HepG2 (cell line): ENCODE measurements around the gene BCL6. TPM values are rescaled to one million over a fixed set of nuclear protein-coding genes. Genes with fewer than 3 reads are reported as not detected.

ENCODE experiments used
- ATAC-seq: fragments of 200-7000 bp; cut with Tn5 transposase; 3 replicates; pipeline ENCODE4 v1.9.1; 2020; ENCODE audit warnings: mild to moderate bottlenecking, moderate library complexity
- BruUV-seq: library from RNA; stranded (reverse); fragments of 400-500 nt; replicated peaks from 2 replicates; lab custom pipeline; 2021; lab: Mats Ljungman, UMichigan
- CTCF ChIA-PET: fragments of 300-600 bp; formaldehyde crosslinking; extraction: SDS; loops from one replicate; lab custom pipeline; 2021; ENCODE audit warnings: low total read pairs, inconsistent platforms, low intra/inter-chr PET ratio; lab: Yijun Ruan, JAX
- POLR2A ChIA-PET: fragments of 350-600 bp; sonication (Branson Sonifier 250); formaldehyde crosslinking; loops from one replicate; lab custom pipeline; 2020; ENCODE audit warnings: antibody characterized with exemption, inconsistent platforms; lab: Yijun Ruan, JAX
- DNase-seq: peaks from one replicate; pipeline ENCODE4 v3.0.0-alpha.2; 2015; ENCODE audit warnings: low spot score
- FAIRE-seq: peaks from 3 replicates; lab custom pipeline; 2011; peaks lifted over from hg19 to GRCh38; lab: Jason Lieb, UNC
- H2AFZ ChIP-seq: one replicate; pipeline ENCODE4 v1.6.1; 2011; ENCODE audit warnings: low read length, inconsistent platforms
- H3K27ac ChIP-seq: fragments of 300-600 bp; 3 replicates; pipeline ENCODE4 v1.8.0; 2011; ENCODE audit warnings: mixed run types, mild to moderate bottlenecking, mixed read lengths, low read length, inconsistent platforms; ENCODE audit not compliant: insufficient read depth; ENCODE audit errors: extremely low read length
- H3K27me3 ChIP-seq, 2 experiments: fragments of 200-600 bp in 1 of 2; 2 replicates in 1 of 2; 3 replicates in 1 of 2; pipeline versions ENCODE4 v1.6.0 to v1.8.0; 2011; ENCODE audit warnings: low read length in 2 of 2, mild to moderate bottlenecking in 2 of 2, moderate library complexity in 2 of 2, inconsistent platforms in 1 of 2; ENCODE audit not compliant: insufficient read depth in 2 of 2, control insufficient read depth in 1 of 2
- H3K36me3 ChIP-seq, 2 experiments: fragments of 200-600 bp in 1 of 2; replicated peaks in 1 of 2; 2 replicates in 1 of 2; 3 replicates in 1 of 2; pipeline versions ENCODE4 v1.5.1 to v1.8.0; 2011; ENCODE audit warnings: low read length in 2 of 2, inconsistent platforms in 1 of 2; ENCODE audit not compliant: insufficient read depth in 2 of 2, control insufficient read depth in 1 of 2
- H3K4me1 ChIP-seq: 2 replicates; pipeline ENCODE4 v1.5.1; 2012; ENCODE audit warnings: low read length, inconsistent platforms; ENCODE audit not compliant: insufficient read depth
- H3K4me2 ChIP-seq: 2 replicates; pipeline ENCODE4 v1.6.0; 2011; ENCODE audit warnings: low read depth, low read length, inconsistent platforms
- H3K4me3 ChIP-seq, 3 experiments: fragments of 200-600 bp in 1 of 3; sonication (generic), shearing (Covaris generic) in 1 of 3; replicated peaks in 1 of 3; 2 replicates each; pipeline ENCODE4 v1.5.1; 2011 to 2016; ENCODE audit warnings: low read length in 3 of 3, inconsistent platforms in 2 of 3, low read depth in 2 of 3, mild to moderate bottlenecking in 2 of 3, control low read depth in 1 of 3, mixed read lengths in 1 of 3; ENCODE audit not compliant: insufficient read depth in 1 of 3
- H3K79me2 ChIP-seq: one replicate; pipeline ENCODE4 v1.6.1; 2011; ENCODE audit warnings: low read length, inconsistent platforms; ENCODE audit not compliant: insufficient read depth
- H3K9ac ChIP-seq: 2 replicates; pipeline ENCODE4 v1.6.0; 2011; ENCODE audit warnings: mild to moderate bottlenecking, low read depth, low read length, inconsistent platforms; ENCODE audit not compliant: insufficient read depth
- H3K9me3 ChIP-seq: 2 replicates; pipeline ENCODE4 v1.5.1; 2012; ENCODE audit warnings: mild to moderate bottlenecking, low read length
- H4K20me1 ChIP-seq: 2 replicates; pipeline ENCODE4 v1.6.0; 2011; ENCODE audit warnings: inconsistent platforms, mild to moderate bottlenecking, low read length, moderate library complexity; ENCODE audit not compliant: insufficient read depth
- MED13 ChIP-seq: sonication (generic); formaldehyde crosslinking; IDR thresholded peaks from 2 replicates; pipeline ENCODE4 v1.5.0; 2020; ENCODE audit warnings: missing genetic modification reagents
- POLR2AphosphoS5 ChIP-seq: IDR thresholded peaks from 2 replicates; pipeline ENCODE4 v1.6.1; 2012; ENCODE audit warnings: low read depth, low read length
- RAD51 ChIP-seq: fragments of 450-650 bp; IDR thresholded peaks from 2 replicates; pipeline ENCODE4 v1.6.1; 2016; ENCODE audit warnings: borderline replicate concordance
- REPIN1 ChIP-seq: sonication (generic); formaldehyde crosslinking; IDR thresholded peaks from 2 replicates; pipeline ENCODE4 v1.8.0; 2022; ENCODE audit warnings: missing genetic modification reagents, low read depth, mild to moderate bottlenecking, borderline replicate concordance
- THAP11 ChIP-seq: IDR thresholded peaks from 2 replicates; pipeline ENCODE4 v1.6.1; 2016; ENCODE audit warnings: missing biosample characterization, missing genetic modification reagents
- ZNF205 ChIP-seq: IDR thresholded peaks from 2 replicates; pipeline ENCODE4 v1.6.1; 2018; ENCODE audit warnings: missing biosample characterization, missing genetic modification reagents
- ZNF441 ChIP-seq: sonication (generic); formaldehyde crosslinking; IDR thresholded peaks from 2 replicates; pipeline ENCODE4 v1.7.0; 2021; ENCODE audit warnings: missing genetic modification reagents, borderline replicate concordance
- ZNF768 ChIP-seq: sonication (generic); formaldehyde crosslinking; IDR thresholded peaks from 2 replicates; pipeline ENCODE4 v1.4.0; 2020; ENCODE audit warnings: missing genetic modification reagents
- WGBS: methylation state at CpG from one replicate; pipeline ENCODE4 v1.1.6; 2017; ENCODE audit warnings: low lambda C conversion rate; 5-methylcytosine and 5-hydroxymethylcytosine counted together
- in situ Hi-C: cut with HindIII; loops from 2 replicates; pipeline ENCODE4 v1.10.0; 2017; ENCODE audit warnings: low pct_unique_long_range_greater_than_20kb; ENCODE audit not compliant: extremely low pct_ligation_motif_present
- intact Hi-C: fragments of 100-400 bp; cut with micrococcal nuclease; formaldehyde crosslinking; loops from one replicate; pipeline ENCODE4 v1.10.0; 2022; ENCODE audit not compliant: unreplicated experiment
- polyA plus RNA-seq, 8 experiments: library from polyadenylated mRNA; depleted of rRNA in 3 of 8; stranded (reverse) in 7 of 8; unstranded in 1 of 8; fragments of >200 nt; fragmentation: Illumina TruSeq in 4 of 8; extraction: Trizol in 4 of 8; gene quantifications; 2 replicates each; pipeline versions ENCODE4 v1.2.1 to v1.2.3, GENCODE V29; 2011 to 2016; ENCODE audit warnings: low read depth in 4 of 8, missing spikeins in 1 of 8, mixed read lengths in 1 of 8; ENCODE audit not compliant: insufficient read depth in 1 of 8
- total RNA-seq, 5 experiments: library from RNA; depleted of rRNA; stranded (reverse); fragments of >200 nt; fragmentation: Illumina TruSeq; extraction: Trizol; gene quantifications; 2 replicates each; pipeline ENCODE4 v1.2.3, GENCODE V29; 2016; ENCODE audit warnings: low read depth in 1 of 5
- TF ChIP-seq, protein P1 (sequence below): sonication (generic); formaldehyde crosslinking; IDR thresholded peaks from 2 replicates; pipeline ENCODE4 v1.8.1; 2022; ENCODE audit warnings: mild to moderate bottlenecking, missing genetic modification reagents
- TF ChIP-seq, protein P2 (sequence below): sonication (generic); formaldehyde crosslinking; conservative IDR thresholded peaks from 2 replicates; pipeline ENCODE4 v1.4.0; 2020; ENCODE audit warnings: missing genetic modification reagents
- TF ChIP-seq, protein P3 (sequence below): sonication (generic); formaldehyde crosslinking; IDR thresholded peaks from 2 replicates; pipeline ENCODE4 v1.9.0; 2021; ENCODE audit warnings: mild to moderate bottlenecking, missing genetic modification reagents
- TF ChIP-seq, protein P4 (sequence below): sonication (generic); formaldehyde crosslinking; IDR thresholded peaks from 2 replicates; pipeline ENCODE4 v1.5.0; 2020; ENCODE audit warnings: missing genetic modification reagents, mild to moderate bottlenecking, borderline replicate concordance
- TF ChIP-seq, protein P5 (sequence below): sonication (generic); formaldehyde crosslinking; IDR thresholded peaks from 2 replicates; pipeline ENCODE4 v1.5.1; 2020; ENCODE audit warnings: missing genetic modification reagents, mild to moderate bottlenecking, borderline replicate concordance

Gene BCL6
- total and polyA plus RNA-seq, 2 of the 13 experiments (the other 11 are each of a cell fraction or from before 2014, with no cell fraction given), result 21.2 to 53.7 TPM

DNA sequence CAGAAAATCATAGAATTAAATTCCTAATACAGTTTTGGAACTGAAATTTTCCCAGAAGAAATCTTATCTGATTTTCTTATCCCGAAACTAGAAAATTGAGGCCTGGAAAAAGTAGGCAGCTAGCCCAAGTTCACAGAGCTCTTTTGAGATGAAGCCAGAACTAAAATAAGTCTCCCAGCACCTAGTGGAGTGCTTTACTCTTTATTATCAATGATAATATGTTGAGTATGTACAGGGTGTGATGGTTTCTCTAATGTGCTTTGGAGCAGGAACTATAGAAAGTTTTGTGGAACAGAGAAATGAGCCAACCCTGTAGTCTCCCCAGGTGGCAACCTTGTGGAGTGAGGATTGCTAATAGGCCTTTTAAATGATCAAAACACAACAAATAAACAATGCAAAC lies 30.3 kb upstream of the BCL6 start:
- Histone ChIP-seq H3K9me3 (no peaks in the 10 kb centered on the region), H2AFZ (no peak overlapping the region), H3K4me2 (no peak overlapping the region), H3K4me3 (no peak overlapping the region), H3K9ac (no peak overlapping the region), H3K36me3 (no peaks in the 10 kb centered on the region), H4K20me1 (no peaks in the 10 kb centered on the region), H3K27ac (no peak overlapping the region), H3K4me1 (peaks cover 18% of the 10 kb centered on the region), H3K27me3 (no peaks in the 10 kb centered on the region), H3K79me2 (no peaks in the 10 kb centered on the region)
- ChIA-PET CTCF (no interaction called here), POLR2A (no interaction called here)
- no peak for FAIRE-seq
- ATAC-seq, result no peak
- DNase-seq, result no peak
- BruUV-seq, result no TSS peak
- in situ Hi-C loops, result no loop called here
- intact Hi-C loops, result no loop called here
- WGBS, result 34% methylated on average over 1 of the region's 1 CpG
- TF ChIP-seq, protein P1, sequence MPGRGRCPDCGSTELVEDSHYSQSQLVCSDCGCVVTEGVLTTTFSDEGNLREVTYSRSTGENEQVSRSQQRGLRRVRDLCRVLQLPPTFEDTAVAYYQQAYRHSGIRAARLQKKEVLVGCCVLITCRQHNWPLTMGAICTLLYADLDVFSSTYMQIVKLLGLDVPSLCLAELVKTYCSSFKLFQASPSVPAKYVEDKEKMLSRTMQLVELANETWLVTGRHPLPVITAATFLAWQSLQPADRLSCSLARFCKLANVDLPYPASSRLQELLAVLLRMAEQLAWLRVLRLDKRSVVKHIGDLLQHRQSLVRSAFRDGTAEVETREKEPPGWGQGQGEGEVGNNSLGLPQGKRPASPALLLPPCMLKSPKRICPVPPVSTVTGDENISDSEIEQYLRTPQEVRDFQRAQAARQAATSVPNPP (CRISPR knock-in tag), result no peak
- TF ChIP-seq POLR2AphosphoS5, result no peak
- no peak for TF ChIP-seq ZNF768 (CRISPR knock-in tag)
- no peak for TF ChIP-seq REPIN1
- no peak for TF ChIP-seq ZNF441
- TF ChIP-seq, protein P2, sequence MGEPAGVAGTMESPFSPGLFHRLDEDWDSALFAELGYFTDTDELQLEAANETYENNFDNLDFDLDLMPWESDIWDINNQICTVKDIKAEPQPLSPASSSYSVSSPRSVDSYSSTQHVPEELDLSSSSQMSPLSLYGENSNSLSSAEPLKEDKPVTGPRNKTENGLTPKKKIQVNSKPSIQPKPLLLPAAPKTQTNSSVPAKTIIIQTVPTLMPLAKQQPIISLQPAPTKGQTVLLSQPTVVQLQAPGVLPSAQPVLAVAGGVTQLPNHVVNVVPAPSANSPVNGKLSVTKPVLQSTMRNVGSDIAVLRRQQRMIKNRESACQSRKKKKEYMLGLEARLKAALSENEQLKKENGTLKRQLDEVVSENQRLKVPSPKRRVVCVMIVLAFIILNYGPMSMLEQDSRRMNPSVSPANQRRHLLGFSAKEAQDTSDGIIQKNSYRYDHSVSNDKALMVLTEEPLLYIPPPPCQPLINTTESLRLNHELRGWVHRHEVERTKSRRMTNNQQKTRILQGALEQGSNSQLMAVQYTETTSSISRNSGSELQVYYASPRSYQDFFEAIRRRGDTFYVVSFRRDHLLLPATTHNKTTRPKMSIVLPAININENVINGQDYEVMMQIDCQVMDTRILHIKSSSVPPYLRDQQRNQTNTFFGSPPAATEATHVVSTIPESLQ (CRISPR knock-in tag), result no peak
- no peak for TF ChIP-seq RAD51
- TF ChIP-seq MED13 (CRISPR knock-in tag), result no peak
- TF ChIP-seq, protein P3, sequence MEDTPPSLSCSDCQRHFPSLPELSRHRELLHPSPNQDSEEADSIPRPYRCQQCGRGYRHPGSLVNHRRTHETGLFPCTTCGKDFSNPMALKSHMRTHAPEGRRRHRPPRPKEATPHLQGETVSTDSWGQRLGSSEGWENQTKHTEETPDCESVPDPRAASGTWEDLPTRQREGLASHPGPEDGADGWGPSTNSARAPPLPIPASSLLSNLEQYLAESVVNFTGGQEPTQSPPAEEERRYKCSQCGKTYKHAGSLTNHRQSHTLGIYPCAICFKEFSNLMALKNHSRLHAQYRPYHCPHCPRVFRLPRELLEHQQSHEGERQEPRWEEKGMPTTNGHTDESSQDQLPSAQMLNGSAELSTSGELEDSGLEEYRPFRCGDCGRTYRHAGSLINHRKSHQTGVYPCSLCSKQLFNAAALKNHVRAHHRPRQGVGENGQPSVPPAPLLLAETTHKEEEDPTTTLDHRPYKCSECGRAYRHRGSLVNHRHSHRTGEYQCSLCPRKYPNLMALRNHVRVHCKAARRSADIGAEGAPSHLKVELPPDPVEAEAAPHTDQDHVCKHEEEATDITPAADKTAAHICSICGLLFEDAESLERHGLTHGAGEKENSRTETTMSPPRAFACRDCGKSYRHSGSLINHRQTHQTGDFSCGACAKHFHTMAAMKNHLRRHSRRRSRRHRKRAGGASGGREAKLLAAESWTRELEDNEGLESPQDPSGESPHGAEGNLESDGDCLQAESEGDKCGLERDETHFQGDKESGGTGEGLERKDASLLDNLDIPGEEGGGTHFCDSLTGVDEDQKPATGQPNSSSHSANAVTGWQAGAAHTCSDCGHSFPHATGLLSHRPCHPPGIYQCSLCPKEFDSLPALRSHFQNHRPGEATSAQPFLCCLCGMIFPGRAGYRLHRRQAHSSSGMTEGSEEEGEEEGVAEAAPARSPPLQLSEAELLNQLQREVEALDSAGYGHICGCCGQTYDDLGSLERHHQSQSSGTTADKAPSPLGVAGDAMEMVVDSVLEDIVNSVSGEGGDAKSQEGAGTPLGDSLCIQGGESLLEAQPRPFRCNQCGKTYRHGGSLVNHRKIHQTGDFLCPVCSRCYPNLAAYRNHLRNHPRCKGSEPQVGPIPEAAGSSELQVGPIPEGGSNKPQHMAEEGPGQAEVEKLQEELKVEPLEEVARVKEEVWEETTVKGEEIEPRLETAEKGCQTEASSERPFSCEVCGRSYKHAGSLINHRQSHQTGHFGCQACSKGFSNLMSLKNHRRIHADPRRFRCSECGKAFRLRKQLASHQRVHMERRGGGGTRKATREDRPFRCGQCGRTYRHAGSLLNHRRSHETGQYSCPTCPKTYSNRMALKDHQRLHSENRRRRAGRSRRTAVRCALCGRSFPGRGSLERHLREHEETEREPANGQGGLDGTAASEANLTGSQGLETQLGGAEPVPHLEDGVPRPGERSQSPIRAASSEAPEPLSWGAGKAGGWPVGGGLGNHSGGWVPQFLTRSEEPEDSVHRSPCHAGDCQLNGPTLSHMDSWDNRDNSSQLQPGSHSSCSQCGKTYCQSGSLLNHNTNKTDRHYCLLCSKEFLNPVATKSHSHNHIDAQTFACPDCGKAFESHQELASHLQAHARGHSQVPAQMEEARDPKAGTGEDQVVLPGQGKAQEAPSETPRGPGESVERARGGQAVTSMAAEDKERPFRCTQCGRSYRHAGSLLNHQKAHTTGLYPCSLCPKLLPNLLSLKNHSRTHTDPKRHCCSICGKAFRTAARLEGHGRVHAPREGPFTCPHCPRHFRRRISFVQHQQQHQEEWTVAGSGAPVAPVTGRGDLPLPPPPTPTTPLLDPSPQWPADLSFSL (CRISPR knock-in tag), result no peak
- no peak for TF ChIP-seq ZNF205 (CRISPR knock-in tag)
- TF ChIP-seq, protein P4, sequence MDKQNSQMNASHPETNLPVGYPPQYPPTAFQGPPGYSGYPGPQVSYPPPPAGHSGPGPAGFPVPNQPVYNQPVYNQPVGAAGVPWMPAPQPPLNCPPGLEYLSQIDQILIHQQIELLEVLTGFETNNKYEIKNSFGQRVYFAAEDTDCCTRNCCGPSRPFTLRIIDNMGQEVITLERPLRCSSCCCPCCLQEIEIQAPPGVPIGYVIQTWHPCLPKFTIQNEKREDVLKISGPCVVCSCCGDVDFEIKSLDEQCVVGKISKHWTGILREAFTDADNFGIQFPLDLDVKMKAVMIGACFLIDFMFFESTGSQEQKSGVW (CRISPR knock-in tag), result no peak
- TF ChIP-seq THAP11, result no peak
- TF ChIP-seq, protein P5, sequence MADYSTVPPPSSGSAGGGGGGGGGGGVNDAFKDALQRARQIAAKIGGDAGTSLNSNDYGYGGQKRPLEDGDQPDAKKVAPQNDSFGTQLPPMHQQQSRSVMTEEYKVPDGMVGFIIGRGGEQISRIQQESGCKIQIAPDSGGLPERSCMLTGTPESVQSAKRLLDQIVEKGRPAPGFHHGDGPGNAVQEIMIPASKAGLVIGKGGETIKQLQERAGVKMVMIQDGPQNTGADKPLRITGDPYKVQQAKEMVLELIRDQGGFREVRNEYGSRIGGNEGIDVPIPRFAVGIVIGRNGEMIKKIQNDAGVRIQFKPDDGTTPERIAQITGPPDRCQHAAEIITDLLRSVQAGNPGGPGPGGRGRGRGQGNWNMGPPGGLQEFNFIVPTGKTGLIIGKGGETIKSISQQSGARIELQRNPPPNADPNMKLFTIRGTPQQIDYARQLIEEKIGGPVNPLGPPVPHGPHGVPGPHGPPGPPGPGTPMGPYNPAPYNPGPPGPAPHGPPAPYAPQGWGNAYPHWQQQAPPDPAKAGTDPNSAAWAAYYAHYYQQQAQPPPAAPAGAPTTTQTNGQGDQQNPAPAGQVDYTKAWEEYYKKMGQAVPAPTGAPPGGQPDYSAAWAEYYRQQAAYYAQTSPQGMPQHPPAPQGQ (CRISPR knock-in tag), result no peak
